Liver (tissue), 9 donors: ENCODE results near the gene FN1. TPM values are rescaled to one million over a fixed set of nuclear protein-coding genes. Genes with fewer than 3 reads are reported as not detected.
"Not testable (repeated sequence)": the region's sequence is repeated elsewhere in the genome, so short reads cannot be mapped to it uniquely, and the experiment has no call there.

Source experiments
- DNase-seq: peaks from one replicate; pipeline ENCODE4 v3.0.0-alpha.2; 2017; ENCODE audit warnings: low spot score
- H3K27ac ChIP-seq, 2 donors: one replicate each; pipeline ENCODE4 v1.7.0; 2013; ENCODE audit warnings: inconsistent platforms in 2 of 2, low read length in 2 of 2, control low read depth in 1 of 2, low read depth in 1 of 2, mild to moderate bottlenecking in 1 of 2
- H3K27me3 ChIP-seq, 4 donors: one replicate each; pipeline versions ENCODE4 v1.6.1 to v1.7.0; 2013; ENCODE audit warnings: low read length in 3 of 4, inconsistent platforms in 1 of 4, mild to moderate bottlenecking in 1 of 4, moderate library complexity in 1 of 4; ENCODE audit not compliant: control insufficient read depth in 4 of 4, insufficient read depth in 4 of 4
- H3K36me3 ChIP-seq, 4 donors: one replicate each; pipeline versions ENCODE4 v1.6.1 to v1.7.0; 2013; ENCODE audit warnings: low read length in 3 of 4, mild to moderate bottlenecking in 3 of 4, low read depth in 1 of 4, moderate library complexity in 1 of 4; ENCODE audit not compliant: control insufficient read depth in 4 of 4, insufficient read depth in 3 of 4
- H3K4me1 ChIP-seq, 4 donors: one replicate each; pipeline versions ENCODE4 v1.6.1 to v1.7.0; 2013; ENCODE audit warnings: low read length in 3 of 4, mild to moderate bottlenecking in 3 of 4, moderate library complexity in 1 of 4; ENCODE audit not compliant: control insufficient read depth in 4 of 4, insufficient read depth in 4 of 4
- H3K4me3 ChIP-seq, 3 donors: one replicate each; pipeline versions ENCODE4 v1.6.1 to v1.7.0; 2013; ENCODE audit warnings: low read length in 3 of 3, control low read depth in 1 of 3, low read depth in 1 of 3, mild to moderate bottlenecking in 1 of 3
- H3K9ac ChIP-seq, 2 donors: one replicate each; pipeline ENCODE4 v1.7.0; 2013; ENCODE audit warnings: low read length in 2 of 2, mild to moderate bottlenecking in 2 of 2, moderate library complexity in 2 of 2, control low read depth in 1 of 2, low read depth in 1 of 2
- H3K9me3 ChIP-seq, 4 donors: one replicate each; pipeline versions ENCODE4 v1.6.1 to v1.7.0; 2013; ENCODE audit warnings: low read length in 3 of 4; ENCODE audit not compliant: control insufficient read depth in 4 of 4
- EGR1 ChIP-seq, 2 donors: IDR thresholded peaks; 2 replicates each; pipeline ENCODE4 v1.6.1; 2016 to 2018; ENCODE audit warnings: antibody characterized with exemption in 2 of 2, low read depth in 2 of 2
- FOXA1 ChIP-seq: IDR thresholded peaks from 2 replicates; pipeline ENCODE4 v1.6.1; 2016; ENCODE audit warnings: antibody characterized with exemption
- FOXA2 ChIP-seq: IDR thresholded peaks from 2 replicates; pipeline ENCODE4 v1.6.1; 2016; ENCODE audit warnings: antibody characterized with exemption
- GABPA ChIP-seq, 2 donors: IDR thresholded peaks in 1 of 2; conservative IDR thresholded peaks in 1 of 2; 2 replicates each; pipeline ENCODE4 v1.6.1; 2016; ENCODE audit warnings: antibody characterized with exemption in 2 of 2, mild to moderate bottlenecking in 1 of 2, moderate library complexity in 1 of 2
- HNF4A ChIP-seq, 2 donors: conservative IDR thresholded peaks; 2 replicates each; pipeline ENCODE4 v1.6.1; 2016; ENCODE audit warnings: antibody characterized with exemption in 2 of 2, mild to moderate bottlenecking in 2 of 2
- HNF4G ChIP-seq: IDR thresholded peaks from 2 replicates; pipeline ENCODE4 v1.6.1; 2016; ENCODE audit warnings: antibody characterized with exemption
- JUND ChIP-seq, 2 donors: IDR thresholded peaks; 2 replicates each; pipeline ENCODE4 v1.6.1; 2016; ENCODE audit warnings: antibody characterized with exemption in 2 of 2
- NR2F2 ChIP-seq: IDR thresholded peaks from 2 replicates; pipeline ENCODE4 v1.6.1; 2016; ENCODE audit warnings: antibody characterized with exemption
- RAD21 ChIP-seq, 2 donors: IDR thresholded peaks; 2 replicates each; pipeline ENCODE4 v1.6.1; 2016; ENCODE audit warnings: antibody characterized with exemption in 2 of 2, mild to moderate bottlenecking in 2 of 2
- RXRA ChIP-seq, 2 donors: IDR thresholded peaks; 2 replicates each; pipeline ENCODE4 v1.6.1; 2017 to 2018; ENCODE audit warnings: antibody characterized with exemption in 2 of 2, mild to moderate bottlenecking in 1 of 2
- SP1 ChIP-seq: IDR thresholded peaks from 2 replicates; pipeline ENCODE4 v1.6.1; 2018; ENCODE audit warnings: antibody characterized with exemption, mild to moderate bottlenecking
- TAF1 ChIP-seq: conservative IDR thresholded peaks from 2 replicates; pipeline ENCODE4 v1.6.1; 2016; ENCODE audit warnings: antibody characterized with exemption, mild to moderate bottlenecking
- YY1 ChIP-seq: IDR thresholded peaks from 2 replicates; pipeline ENCODE4 v1.6.1; 2016; ENCODE audit warnings: antibody characterized with exemption, mild to moderate bottlenecking
- WGBS: extraction: QIAGEN DNeasy Blood & Tissue Kit; methylation state at CpG from one replicate; pipeline ENCODE4 v1.1.7; 2013; 5-methylcytosine and 5-hydroxymethylcytosine counted together
- polyA plus RNA-seq, 2 donors: library from polyadenylated mRNA; stranded (reverse) in 1 of 2; unstranded in 1 of 2; fragments of 200-250 nt in 1 of 2; fragments of >200 nt in 1 of 2; fragmentation: Nextera tagmentation in 1 of 2; extraction: Ambion mirVana in 1 of 2; gene quantifications; one replicate each; pipeline versions ENCODE4 v1.2.1 to v1.2.3, GENCODE V29; 2013 to 2015
- total RNA-seq, 2 donors: library from RNA; depleted of rRNA; stranded (reverse); fragments of >200 nt; gene quantifications; one replicate each; pipeline ENCODE4 v1.2.3, GENCODE V29; 2014
- TF ChIP-seq, protein P1 (sequence below): IDR thresholded peaks from 2 replicates; pipeline ENCODE4 v1.6.1; 2016; ENCODE audit warnings: antibody characterized with exemption
- TF ChIP-seq, protein P2 (sequence below): IDR thresholded peaks from 2 replicates; pipeline ENCODE4 v1.6.1; 2016; ENCODE audit warnings: antibody characterized with exemption
- TF ChIP-seq, protein P3 (sequence below): IDR thresholded peaks from 2 replicates; pipeline ENCODE4 v1.6.1; 2016; ENCODE audit warnings: antibody characterized with exemption, mild to moderate bottlenecking
- TF ChIP-seq, protein P4 (sequence below): IDR thresholded peaks from 2 replicates; pipeline ENCODE4 v1.6.1; 2016; ENCODE audit warnings: antibody characterized with exemption
- TF ChIP-seq, protein P5 (sequence below): fragments of 150-350 bp; IDR thresholded peaks from 2 replicates; pipeline ENCODE4 v1.5.1; 2017; ENCODE audit warnings: improper control_type of control experiment, low read depth, low read length; ENCODE audit not compliant: missing input control
- donor health status: healthy.
- donor health status: healthy.
- donor health status: healthy.
- donor health status: healthy.
- donor health status: healthy.

Gene FN1
- total and polyA plus RNA-seq, 4 donors = 545 to 1,402 (median 837) TPM

DNA sequence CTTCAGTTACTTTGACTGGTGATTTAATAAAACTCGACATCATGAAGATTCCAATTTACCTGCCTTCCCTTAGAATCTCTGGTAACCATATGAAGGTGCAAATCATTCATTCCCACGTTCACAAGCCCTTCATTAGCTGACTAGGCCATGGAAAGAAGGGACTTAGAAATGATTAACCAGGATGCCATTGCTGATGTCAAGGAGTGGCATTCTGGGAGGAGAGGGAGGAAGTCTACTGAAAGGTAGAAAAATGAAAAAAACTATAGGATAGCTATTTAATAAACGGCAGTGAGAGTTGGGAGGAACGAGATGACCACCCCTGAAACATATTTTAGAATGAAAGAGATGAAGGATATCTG lies 122.6 kb downstream of the FN1 start (continued):
- TF ChIP-seq RAD21 (IDR thresholded peaks at IDR 0.05) (no peak), HNF4A (conservative IDR thresholded peaks at IDR 0.05) (no peak), GABPA (IDR thresholded peaks at IDR 0.05 in 1 of 2, conservative IDR thresholded peaks at IDR 0.05 in 1 of 2) (no peak)
- TF ChIP-seq, protein P1, sequence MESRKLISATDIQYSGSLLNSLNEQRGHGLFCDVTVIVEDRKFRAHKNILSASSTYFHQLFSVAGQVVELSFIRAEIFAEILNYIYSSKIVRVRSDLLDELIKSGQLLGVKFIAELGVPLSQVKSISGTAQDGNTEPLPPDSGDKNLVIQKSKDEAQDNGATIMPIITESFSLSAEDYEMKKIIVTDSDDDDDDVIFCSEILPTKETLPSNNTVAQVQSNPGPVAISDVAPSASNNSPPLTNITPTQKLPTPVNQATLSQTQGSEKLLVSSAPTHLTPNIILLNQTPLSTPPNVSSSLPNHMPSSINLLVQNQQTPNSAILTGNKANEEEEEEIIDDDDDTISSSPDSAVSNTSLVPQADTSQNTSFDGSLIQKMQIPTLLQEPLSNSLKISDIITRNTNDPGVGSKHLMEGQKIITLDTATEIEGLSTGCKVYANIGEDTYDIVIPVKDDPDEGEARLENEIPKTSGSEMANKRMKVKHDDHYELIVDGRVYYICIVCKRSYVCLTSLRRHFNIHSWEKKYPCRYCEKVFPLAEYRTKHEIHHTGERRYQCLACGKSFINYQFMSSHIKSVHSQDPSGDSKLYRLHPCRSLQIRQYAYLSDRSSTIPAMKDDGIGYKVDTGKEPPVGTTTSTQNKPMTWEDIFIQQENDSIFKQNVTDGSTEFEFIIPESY = no peak
- TF ChIP-seq, protein P2, sequence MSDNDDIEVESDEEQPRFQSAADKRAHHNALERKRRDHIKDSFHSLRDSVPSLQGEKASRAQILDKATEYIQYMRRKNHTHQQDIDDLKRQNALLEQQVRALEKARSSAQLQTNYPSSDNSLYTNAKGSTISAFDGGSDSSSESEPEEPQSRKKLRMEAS = no peak

DNA sequence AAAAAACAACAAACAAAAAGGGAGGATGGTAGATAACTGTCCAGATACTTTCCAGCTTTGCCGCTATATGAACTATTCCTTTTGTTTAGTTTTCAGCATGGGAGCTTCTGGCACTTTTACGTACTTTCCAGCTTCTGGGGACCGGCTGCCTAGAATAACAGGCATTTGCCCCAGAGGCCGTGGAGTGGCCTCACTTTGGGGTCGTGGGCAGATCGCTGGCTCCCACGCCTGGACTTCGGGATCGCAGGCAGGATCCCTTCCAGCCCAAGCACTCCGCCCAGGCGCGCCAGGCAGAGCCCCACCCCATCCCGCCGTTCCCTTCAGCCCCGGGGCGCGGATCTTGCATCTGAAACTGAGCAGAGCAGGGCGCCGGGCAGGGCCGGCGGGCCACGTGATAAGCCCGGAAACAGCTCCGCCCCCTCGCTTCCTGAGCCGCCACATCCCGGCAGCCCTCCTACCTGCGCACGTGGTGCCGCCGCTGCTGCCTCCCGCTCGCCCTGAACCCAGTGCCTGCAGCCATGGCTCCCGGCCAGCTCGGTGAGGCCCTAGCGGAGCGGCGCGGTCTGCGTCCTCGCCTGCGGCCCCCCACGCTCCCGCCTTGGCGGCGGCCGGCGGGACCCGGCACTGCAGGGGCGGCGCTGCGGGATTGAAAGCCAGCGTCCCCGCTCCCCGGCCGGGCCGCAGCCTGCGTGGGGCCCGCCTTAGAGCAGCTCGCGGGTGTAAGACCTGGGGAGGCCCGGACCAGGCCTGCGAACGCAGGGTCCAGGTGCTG lies 124.1 kb downstream of the FN1 start, which contains the start of gene ATIC:
Gene ATIC (plus strand): TSS at position 435 of the 772 bp plus-strand sequence. CDS start 84 bp downstream, at position 519.
- H3K36me3 ChIP-seq = peaks cover 0 to 5% (median 3%) of the 10 kb centered on the region in 4 donors
- peak within 1 kb of the TSS; percentile 75 to 84 for H3K9ac ChIP-seq
- H3K9me3 ChIP-seq = no peaks in the 10 kb centered on the region
- DNase-seq = peak; percentile 91
- H3K4me1 ChIP-seq = peaks cover 0 to 16% (median 2%) of the 10 kb centered on the region in 4 donors
- no peaks in the 10 kb centered on the region for H3K27me3 ChIP-seq
- TF ChIP-seq, protein P2 = peak; percentile 69
- TF ChIP-seq RXRA (IDR thresholded peaks at IDR 0.05) = peak; percentile 30 to 52
- TF ChIP-seq, protein P3, sequence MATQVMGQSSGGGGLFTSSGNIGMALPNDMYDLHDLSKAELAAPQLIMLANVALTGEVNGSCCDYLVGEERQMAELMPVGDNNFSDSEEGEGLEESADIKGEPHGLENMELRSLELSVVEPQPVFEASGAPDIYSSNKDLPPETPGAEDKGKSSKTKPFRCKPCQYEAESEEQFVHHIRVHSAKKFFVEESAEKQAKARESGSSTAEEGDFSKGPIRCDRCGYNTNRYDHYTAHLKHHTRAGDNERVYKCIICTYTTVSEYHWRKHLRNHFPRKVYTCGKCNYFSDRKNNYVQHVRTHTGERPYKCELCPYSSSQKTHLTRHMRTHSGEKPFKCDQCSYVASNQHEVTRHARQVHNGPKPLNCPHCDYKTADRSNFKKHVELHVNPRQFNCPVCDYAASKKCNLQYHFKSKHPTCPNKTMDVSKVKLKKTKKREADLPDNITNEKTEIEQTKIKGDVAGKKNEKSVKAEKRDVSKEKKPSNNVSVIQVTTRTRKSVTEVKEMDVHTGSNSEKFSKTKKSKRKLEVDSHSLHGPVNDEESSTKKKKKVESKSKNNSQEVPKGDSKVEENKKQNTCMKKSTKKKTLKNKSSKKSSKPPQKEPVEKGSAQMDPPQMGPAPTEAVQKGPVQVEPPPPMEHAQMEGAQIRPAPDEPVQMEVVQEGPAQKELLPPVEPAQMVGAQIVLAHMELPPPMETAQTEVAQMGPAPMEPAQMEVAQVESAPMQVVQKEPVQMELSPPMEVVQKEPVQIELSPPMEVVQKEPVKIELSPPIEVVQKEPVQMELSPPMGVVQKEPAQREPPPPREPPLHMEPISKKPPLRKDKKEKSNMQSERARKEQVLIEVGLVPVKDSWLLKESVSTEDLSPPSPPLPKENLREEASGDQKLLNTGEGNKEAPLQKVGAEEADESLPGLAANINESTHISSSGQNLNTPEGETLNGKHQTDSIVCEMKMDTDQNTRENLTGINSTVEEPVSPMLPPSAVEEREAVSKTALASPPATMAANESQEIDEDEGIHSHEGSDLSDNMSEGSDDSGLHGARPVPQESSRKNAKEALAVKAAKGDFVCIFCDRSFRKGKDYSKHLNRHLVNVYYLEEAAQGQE = peak; percentile 53
- TF ChIP-seq, protein P4, sequence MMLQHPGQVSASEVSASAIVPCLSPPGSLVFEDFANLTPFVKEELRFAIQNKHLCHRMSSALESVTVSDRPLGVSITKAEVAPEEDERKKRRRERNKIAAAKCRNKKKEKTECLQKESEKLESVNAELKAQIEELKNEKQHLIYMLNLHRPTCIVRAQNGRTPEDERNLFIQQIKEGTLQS = no peak
- TF ChIP-seq, protein P5, sequence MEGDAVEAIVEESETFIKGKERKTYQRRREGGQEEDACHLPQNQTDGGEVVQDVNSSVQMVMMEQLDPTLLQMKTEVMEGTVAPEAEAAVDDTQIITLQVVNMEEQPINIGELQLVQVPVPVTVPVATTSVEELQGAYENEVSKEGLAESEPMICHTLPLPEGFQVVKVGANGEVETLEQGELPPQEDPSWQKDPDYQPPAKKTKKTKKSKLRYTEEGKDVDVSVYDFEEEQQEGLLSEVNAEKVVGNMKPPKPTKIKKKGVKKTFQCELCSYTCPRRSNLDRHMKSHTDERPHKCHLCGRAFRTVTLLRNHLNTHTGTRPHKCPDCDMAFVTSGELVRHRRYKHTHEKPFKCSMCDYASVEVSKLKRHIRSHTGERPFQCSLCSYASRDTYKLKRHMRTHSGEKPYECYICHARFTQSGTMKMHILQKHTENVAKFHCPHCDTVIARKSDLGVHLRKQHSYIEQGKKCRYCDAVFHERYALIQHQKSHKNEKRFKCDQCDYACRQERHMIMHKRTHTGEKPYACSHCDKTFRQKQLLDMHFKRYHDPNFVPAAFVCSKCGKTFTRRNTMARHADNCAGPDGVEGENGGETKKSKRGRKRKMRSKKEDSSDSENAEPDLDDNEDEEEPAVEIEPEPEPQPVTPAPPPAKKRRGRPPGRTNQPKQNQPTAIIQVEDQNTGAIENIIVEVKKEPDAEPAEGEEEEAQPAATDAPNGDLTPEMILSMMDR = no peak
- TF ChIP-seq JUND (IDR thresholded peaks at IDR 0.05) = no peak
- TF ChIP-seq TAF1 = peak; percentile 35
- TF ChIP-seq FOXA1 = no peak
- TF ChIP-seq YY1 = peak; percentile 83
- peak; percentile 13 for TF ChIP-seq NR2F2
- peak; percentile 33 to 87 for TF ChIP-seq GABPA (IDR thresholded peaks at IDR 0.05 in 1 of 2, conservative IDR thresholded peaks at IDR 0.05 in 1 of 2)
- peak; percentile 57 to 62 for TF ChIP-seq HNF4A (conservative IDR thresholded peaks at IDR 0.05)
- TF ChIP-seq EGR1 (IDR thresholded peaks at IDR 0.05; ENCODE audit: low read depth in 2 of 2) = peak; percentile 82 to 84
- TF ChIP-seq, protein P1 = peak; percentile 36
- no peak for TF ChIP-seq HNF4G
- no peak for TF ChIP-seq FOXA2
- peak; percentile 37 to 46 for TF ChIP-seq RAD21 (IDR thresholded peaks at IDR 0.05)
- TF ChIP-seq SP1 = peak; percentile 81
- H3K4me3 ChIP-seq = peak within 1 kb of the TSS; percentile 84 to 88 (median 86)
- H3K27ac ChIP-seq = peak within 1 kb of the TSS; percentile 81 to 85
- under 1% methylated on average over 64 of the region's 64 CpGs for WGBS

DNA sequence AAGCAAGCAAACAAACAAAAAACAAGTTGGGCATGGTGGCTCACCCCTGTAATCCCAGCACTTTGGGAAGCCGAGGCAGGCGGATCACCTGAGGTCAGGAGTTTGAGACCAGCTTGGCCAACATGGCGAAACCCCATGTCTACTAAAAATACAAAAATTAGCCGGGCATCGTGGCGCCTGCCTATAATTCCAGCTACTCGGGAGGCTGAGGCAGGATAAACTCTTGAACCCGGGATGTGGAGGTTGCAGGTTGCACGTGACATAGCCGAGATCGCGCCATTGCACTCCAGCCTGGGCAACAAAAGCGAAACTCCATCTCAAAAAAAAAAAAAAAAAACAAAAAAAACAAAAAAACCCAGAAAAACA lies 124.6 kb downstream of the FN1 start:
- peak overlapping the region; percentile 81 to 85 for H3K27ac ChIP-seq
- H3K4me3 ChIP-seq = peak overlapping the region; percentile 83 to 88 (median 86)
- not testable (repeated sequence) for H3K27me3 ChIP-seq, DNase-seq, H3K9me3 ChIP-seq, H3K36me3 ChIP-seq
- H3K4me1 ChIP-seq = peaks cover 0 to 16% (median 2%) of the 10 kb centered on the region in 4 donors
- 61% methylated on average over 13 of the region's 13 CpGs for WGBS
- peak overlapping the region; percentile 75 to 84 for H3K9ac ChIP-seq
